SK-N-SH treated with all-trans-retinoic acid at 6 μM for 48 hours (cell line): ENCODE results near the gene EEF1G.

Source experiments
- ATAC-seq: fragments of 200-7000 bp; cut with Tn5 transposase; 3 replicates; pipeline ENCODE4 v1.9.1; 2020; ENCODE audit warnings: mild to moderate bottlenecking, moderate library complexity
- ARNTL ChIP-seq: fragments of 450-650 bp; formaldehyde crosslinking; IDR thresholded peaks from 2 replicates; pipeline ENCODE4 v1.5.0; 2020; ENCODE audit warnings: low read depth, mild to moderate bottlenecking, moderate library complexity, borderline replicate concordance
- BACH2 ChIP-seq: fragments of 250-450 bp; sonication (Bioruptor Pico); IDR thresholded peaks from 2 replicates; pipeline ENCODE4 v1.9.0; 2021; ENCODE audit warnings: mild to moderate bottlenecking, borderline replicate concordance
- CREB5 ChIP-seq: fragments of 250-450 bp; sonication (Bioruptor Pico); IDR thresholded peaks from 2 replicates; pipeline ENCODE4 v1.5.1; 2020; ENCODE audit warnings: low read depth, mild to moderate bottlenecking, moderate library complexity
- CSDC2 ChIP-seq: fragments of 250-450 bp; sonication (Bioruptor Pico); IDR thresholded peaks from 2 replicates; pipeline ENCODE4 v1.5.0; 2020; ENCODE audit warnings: mild to moderate bottlenecking, moderate library complexity
- CSRNP3 ChIP-seq: fragments of 250-450 bp; sonication (Bioruptor Pico); IDR thresholded peaks from 2 replicates; pipeline ENCODE4 v1.5.1; 2021; ENCODE audit warnings: mild to moderate bottlenecking, moderate library complexity
- ESRRG ChIP-seq: fragments of 250-450 bp; sonication (Bioruptor Pico); IDR thresholded peaks from 2 replicates; pipeline ENCODE4 v1.6.1; 2021; ENCODE audit warnings: mild to moderate bottlenecking
- GLIS3 ChIP-seq: fragments of 250-450 bp; sonication (Bioruptor Pico); IDR thresholded peaks from 2 replicates; pipeline ENCODE4 v1.5.0; 2020; ENCODE audit warnings: mild to moderate bottlenecking, moderate library complexity
- ISL1 ChIP-seq: fragments of 250-450 bp; sonication (Bioruptor Pico); IDR thresholded peaks from 2 replicates; pipeline ENCODE4 v2.1.2; 2022; ENCODE audit warnings: mild to moderate bottlenecking, moderate library complexity
- OSR1 ChIP-seq: fragments of 250-450 bp; sonication (Bioruptor Pico); IDR thresholded peaks from 2 replicates; pipeline ENCODE4 v1.8.0; 2022; ENCODE audit warnings: moderate library complexity, mild to moderate bottlenecking, inconsistent platforms
- PATZ1 ChIP-seq: fragments of 250-450 bp; sonication (Bioruptor Pico); IDR thresholded peaks from 2 replicates; pipeline ENCODE4 v1.8.0; 2020; ENCODE audit warnings: mild to moderate bottlenecking, moderate library complexity, borderline replicate concordance
- POU6F1 ChIP-seq: fragments of 250-450 bp; sonication (Bioruptor Pico); IDR thresholded peaks from 2 replicates; pipeline ENCODE4 v1.8.0; 2021; ENCODE audit warnings: low read depth, mild to moderate bottlenecking, moderate library complexity, borderline replicate concordance
- PPARA ChIP-seq: fragments of 250-450 bp; sonication (Bioruptor Pico); IDR thresholded peaks from 2 replicates; pipeline ENCODE4 v1.5.0; 2020; ENCODE audit warnings: mild to moderate bottlenecking, borderline replicate concordance
- RARB ChIP-seq: fragments of 250-450 bp; sonication (Bioruptor Pico); IDR thresholded peaks from 2 replicates; pipeline ENCODE4 v1.8.0; 2021; ENCODE audit warnings: mild to moderate bottlenecking, moderate library complexity
- SNAI2 ChIP-seq: fragments of 250-450 bp; sonication (Bioruptor Pico); IDR thresholded peaks from 2 replicates; pipeline ENCODE4 v1.5.0; 2020; ENCODE audit warnings: mild to moderate bottlenecking, moderate library complexity
- TCF4 ChIP-seq: fragments of 250-450 bp; sonication (Bioruptor Pico); IDR thresholded peaks from 2 replicates; pipeline ENCODE4 v1.8.0; 2021; ENCODE audit warnings: mild to moderate bottlenecking, moderate library complexity, borderline replicate concordance
- TOX ChIP-seq: fragments of 250-450 bp; sonication (Bioruptor Pico); IDR thresholded peaks from 2 replicates; pipeline ENCODE4 v1.8.0; 2021; ENCODE audit warnings: mild to moderate bottlenecking, moderate library complexity, borderline replicate concordance
- ZC3H10 ChIP-seq: fragments of 250-450 bp; sonication (Bioruptor Pico); IDR thresholded peaks from 2 replicates; pipeline ENCODE4 v1.5.1; 2021; ENCODE audit warnings: mild to moderate bottlenecking, moderate library complexity
- ZFP3 ChIP-seq: fragments of 250-450 bp; sonication (Bioruptor Pico); IDR thresholded peaks from 2 replicates; pipeline ENCODE4 v1.5.0; 2020; ENCODE audit warnings: mild to moderate bottlenecking, moderate library complexity
- ZFP30 ChIP-seq: fragments of 450-650 bp; formaldehyde crosslinking; IDR thresholded peaks from 2 replicates; pipeline ENCODE4 v1.5.0; 2022; ENCODE audit warnings: mild to moderate bottlenecking, moderate library complexity
- ZNF565 ChIP-seq: fragments of 450-650 bp; formaldehyde crosslinking; conservative IDR thresholded peaks from 2 replicates; pipeline ENCODE4 v1.5.0; 2020; ENCODE audit warnings: low read depth, mild to moderate bottlenecking, moderate library complexity
- ZNF70 ChIP-seq: fragments of 450-650 bp; formaldehyde crosslinking; IDR thresholded peaks from 2 replicates; pipeline ENCODE4 v1.5.0; 2020; ENCODE audit warnings: mild to moderate bottlenecking, moderate library complexity
- ZNF8 ChIP-seq: fragments of 450-650 bp; formaldehyde crosslinking; IDR thresholded peaks from 2 replicates; pipeline ENCODE4 v1.5.0; 2020; ENCODE audit warnings: mild to moderate bottlenecking, moderate library complexity

EEF1G gene

GRCh38 chr11:62601372-62602140 is 27.9 kb upstream of the EEF1G start, which contains the start of gene MTA2:
Gene MTA2 (minus strand): TSS chr11:62601865. CDS start chr11:62601450, 415 bp downstream.
- peak; percentile 92 for ATAC-seq
- TF ChIP-seq ZFP3 (CRISPR knock-in tag) (no peak), GLIS3 (CRISPR knock-in tag) (0 out of 2 replicates have a peak, but pooled peaks have one; percentile 33)

GRCh38 chr11:62601122-62601371 is 27.4 kb upstream of the EEF1G start:
- TF ChIP-seq PATZ1: no peak
- TF ChIP-seq SNAI2 (CRISPR knock-in tag): no peak
- TF ChIP-seq GLIS3 (CRISPR knock-in tag): no peak
- no peak for TF ChIP-seq ZNF8 (CRISPR knock-in tag)
- TF ChIP-seq BACH2 (CRISPR knock-in tag): no peak
- TF ChIP-seq OSR1: no peak
- no peak for TF ChIP-seq CREB5 (CRISPR knock-in tag)
- TF ChIP-seq ZFP30 (CRISPR knock-in tag): no peak
- no peak for TF ChIP-seq ZFP3 (CRISPR knock-in tag)
- TF ChIP-seq PPARA: no peak
- TF ChIP-seq RARB (CRISPR knock-in tag): no peak
- TF ChIP-seq ZC3H10: no peak
- TF ChIP-seq TCF4 (CRISPR knock-in tag): no peak
- no peak for TF ChIP-seq CSDC2 (CRISPR knock-in tag)
- TF ChIP-seq TOX (CRISPR knock-in tag): no peak
- no peak for TF ChIP-seq CSRNP3 (CRISPR knock-in tag)
- TF ChIP-seq ESRRG: no peak
- TF ChIP-seq ARNTL (CRISPR knock-in tag): no peak
- ATAC-seq: no peak; the same call in 2 of the 3 replicates

GRCh38 chr11:62600367-62601121 is 26.9 kb upstream of the EEF1G start:
- TF ChIP-seq RARB (CRISPR knock-in tag) (no peak), CSDC2 (CRISPR knock-in tag) (no peak), ESRRG (no peak), ZFP30 (CRISPR knock-in tag) (no peak), ARNTL (CRISPR knock-in tag) (no peak), TOX (CRISPR knock-in tag) (no peak), ZNF70 (CRISPR knock-in tag) (no peak), SNAI2 (CRISPR knock-in tag) (no peak), TCF4 (CRISPR knock-in tag) (no peak), ZFP3 (CRISPR knock-in tag) (no peak), PATZ1 (no peak), GLIS3 (CRISPR knock-in tag) (no peak), PPARA (no peak), POU6F1 (CRISPR knock-in tag) (no peak), ZNF565 (no peak), OSR1 (no peak), BACH2 (CRISPR knock-in tag) (no peak), ISL1 (CRISPR knock-in tag) (no peak)

More at GRCh38 chr11:62600367-62601121, 26.9 kb upstream of the EEF1G start:
- ATAC-seq: no peak
